Keratinocyte (primary cell): Measurements from ENCODE around the gene KCNJ15. TPM values are rescaled to one million over a fixed set of nuclear protein-coding genes. Genes with fewer than 3 reads are reported as not detected.

Experiments
- DNase-seq: peaks from one replicate; pipeline ENCODE4 v3.0.0-alpha.2; 2011; ENCODE audit warnings: low read depth, missing footprints, low spot score
- FAIRE-seq: peaks from 2 replicates; lab custom pipeline; 2011; peaks lifted over from hg19 to GRCh38; lab: Jason Lieb, UNC
- H2AFZ ChIP-seq: 2 replicates; pipeline ENCODE4 v1.6.0; 2012; ENCODE audit warnings: low read length, control low read depth, inconsistent platforms; ENCODE audit not compliant: control insufficient read depth
- H3K27ac ChIP-seq: 2 replicates; pipeline ENCODE4 v1.5.1; 2011; ENCODE audit warnings: low read length; ENCODE audit not compliant: control insufficient read depth, insufficient read depth
- H3K27me3 ChIP-seq: 3 replicates; pipeline ENCODE4 v1.6.0; 2011; ENCODE audit warnings: low read length; ENCODE audit not compliant: control insufficient read depth, insufficient read depth; ENCODE audit errors: extremely low read depth
- H3K36me3 ChIP-seq, 2 experiments: 2 replicates in 1 of 2; 3 replicates in 1 of 2; pipeline ENCODE4 v1.5.1; 2011; ENCODE audit warnings: low read length in 2 of 2, mild to moderate bottlenecking in 1 of 2; ENCODE audit not compliant: control insufficient read depth in 2 of 2, insufficient read depth in 2 of 2; ENCODE audit errors: extremely low read depth in 1 of 2
- H3K4me1 ChIP-seq: 3 replicates; pipeline ENCODE4 v1.5.1; 2011; ENCODE audit warnings: low read length; ENCODE audit not compliant: control insufficient read depth, insufficient read depth; ENCODE audit errors: extremely low read depth
- H3K4me2 ChIP-seq: 3 replicates; pipeline ENCODE4 v1.6.0; 2011; ENCODE audit warnings: low read depth, low read length; ENCODE audit not compliant: control insufficient read depth, insufficient read depth; ENCODE audit errors: extremely low read depth
- H3K4me3 ChIP-seq, 3 experiments: fragments of 200-600 bp in 1 of 3; sonication (generic) in 1 of 3; 2 replicates in 2 of 3; 3 replicates in 1 of 3; pipeline ENCODE4 v1.5.1; 2011 to 2016; ENCODE audit warnings: low read length in 3 of 3, mild to moderate bottlenecking in 3 of 3, control low read depth in 2 of 3, inconsistent platforms in 1 of 3, low read depth in 1 of 3, mixed read lengths in 1 of 3, mixed run types in 1 of 3, moderate library complexity in 1 of 3; ENCODE audit not compliant: control insufficient read depth in 2 of 3, insufficient read depth in 2 of 3; ENCODE audit errors: extremely low read depth in 1 of 3
- H3K79me2 ChIP-seq: 2 replicates; pipeline ENCODE4 v1.6.0; 2012; ENCODE audit warnings: low read length; ENCODE audit not compliant: control insufficient read depth, insufficient read depth
- H3K9ac ChIP-seq: 3 replicates; pipeline ENCODE4 v1.6.0; 2011; ENCODE audit warnings: low read length; ENCODE audit not compliant: control insufficient read depth, insufficient read depth; ENCODE audit errors: extremely low read depth
- H3K9me1 ChIP-seq: 3 replicates; pipeline ENCODE4 v1.6.0; 2011; ENCODE audit warnings: low read length; ENCODE audit not compliant: control insufficient read depth, insufficient read depth; ENCODE audit errors: extremely low read depth
- H3K9me3 ChIP-seq: 2 replicates; pipeline ENCODE4 v1.5.1; 2012; ENCODE audit warnings: low read depth, low read length; ENCODE audit not compliant: control insufficient read depth
- H4K20me1 ChIP-seq: 3 replicates; pipeline ENCODE4 v1.6.0; 2011; ENCODE audit warnings: low read length; ENCODE audit not compliant: control insufficient read depth, insufficient read depth; ENCODE audit errors: extremely low read depth
- CTCF ChIP-seq, 3 experiments: IDR thresholded peaks in 1 of 3; conservative IDR thresholded peaks in 1 of 3; optimal IDR thresholded peaks in 1 of 3; 2 replicates in 2 of 3; 3 replicates in 1 of 3; pipeline versions ENCODE3 to v1.5.1; 2011; ENCODE audit warnings: low read length in 3 of 3, mild to moderate bottlenecking in 3 of 3, moderate library complexity in 2 of 3, control low read depth in 1 of 3, inconsistent platforms in 1 of 3; ENCODE audit not compliant: insufficient read depth in 2 of 3; ENCODE audit errors: extremely low read depth in 1 of 3
- EZH2 ChIP-seq: IDR thresholded peaks from one replicate; pipeline ENCODE4 v1.6.1; 2012; ENCODE audit warnings: inconsistent platforms, mild to moderate bottlenecking, low read length, moderate library complexity
- dilution Hi-C: fragments of 300-500 bp; cut with MboI; formaldehyde crosslinking; loops from one replicate; pipeline ENCODE4 v1.7.0; 2020; ENCODE audit warnings: low sequenced_read_pairs; ENCODE audit not compliant: extremely low pct_ligation_motif_present
- polyA plus RNA-seq, 5 experiments: library from polyadenylated mRNA; depleted of rRNA in 3 of 5; stranded (reverse) in 3 of 5; stranded (forward) in 1 of 5; unstranded in 1 of 5; fragments of >200 nt; gene quantifications; 1 replicate in 1 of 5; 2 replicates in 3 of 5; 3 replicates in 1 of 5; pipeline versions ENCODE4 v1.2.1 to v1.2.3, GENCODE V29; 2011 to 2012; ENCODE audit warnings: missing spikeins in 2 of 5, low read depth in 1 of 5, low replicate concordance in 1 of 5

Gene KCNJ15
- polyA plus RNA-seq, 1 donor (not counting 4 experiments of a cell fraction or from before 2014, with no cell fraction given) = 76.3 TPM

DNA sequence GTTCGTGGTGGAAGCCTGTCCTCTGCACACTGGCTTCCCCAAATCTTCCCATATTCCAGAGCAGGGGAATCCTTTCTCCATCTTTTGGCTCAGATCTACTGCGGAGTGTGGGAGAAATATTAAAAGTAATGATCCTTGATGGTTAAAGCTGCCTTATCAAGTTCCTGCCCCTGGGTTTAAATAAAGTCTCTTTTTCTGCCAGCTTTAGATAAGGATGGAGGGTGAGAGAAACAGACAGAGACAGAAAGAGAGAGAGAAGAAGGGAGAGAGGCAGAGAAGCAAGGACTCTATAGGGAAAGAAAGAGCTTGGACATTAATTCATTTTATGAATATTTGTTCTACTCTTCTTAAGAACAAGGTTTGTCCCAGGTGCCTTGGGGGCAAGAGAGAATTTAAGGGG, 98.0 kb downstream of the KCNJ15 start:
- DNase-seq (no peak), FAIRE-seq (no peak)
- Histone ChIP-seq H3K27me3 (no peaks in the 10 kb centered on the region), H3K27ac (no peak overlapping the region), H3K4me2 (no peak overlapping the region), H3K4me1 (peaks cover 12% of the 10 kb centered on the region), H3K9ac (no peak overlapping the region), H3K36me3 (no peaks in the 10 kb centered on the region), H4K20me1 (no peaks in the 10 kb centered on the region), H3K9me3 (no peaks in the 10 kb centered on the region), H2AFZ (no peak overlapping the region), H3K79me2 (no peaks in the 10 kb centered on the region), H3K4me3 (no peak overlapping the region), H3K9me1 (no peaks in the 10 kb centered on the region)
- dilution Hi-C loops = no loop called here
- TF ChIP-seq EZH2 = no peak
- TF ChIP-seq CTCF (optimal IDR thresholded peaks at IDR 0.05 in 1 of 3, IDR thresholded peaks at IDR 0.05 in 1 of 3, conservative IDR thresholded peaks at IDR 0.05 in 1 of 3; ENCODE audit: extremely low read depth in 1 of 3, insufficient read depth in 2 of 3, low read length in 3 of 3) = no peak

- H3K79me2 ChIP-seq = no peaks in the 10 kb centered on the region
- dilution Hi-C loops = no loop called here
- no peak overlapping the region for H3K27ac ChIP-seq
- no peaks in the 10 kb centered on the region for H3K9me3 ChIP-seq
- H3K4me2 ChIP-seq = no peak overlapping the region
- no peak for FAIRE-seq
- H2AFZ ChIP-seq = no peak overlapping the region
- no peaks in the 10 kb centered on the region for H3K9me1 ChIP-seq
- peaks cover 12% of the 10 kb centered on the region for H3K4me1 ChIP-seq
- no peaks in the 10 kb centered on the region for H3K27me3 ChIP-seq
- no peaks in the 10 kb centered on the region for H4K20me1 ChIP-seq
- H3K36me3 ChIP-seq = no peaks in the 10 kb centered on the region
- H3K4me3 ChIP-seq = no peak overlapping the region
- DNase-seq = no peak
- no peak overlapping the region for H3K9ac ChIP-seq
- TF ChIP-seq EZH2 = no peak
- no peak for TF ChIP-seq CTCF (optimal IDR thresholded peaks at IDR 0.05 in 1 of 3, IDR thresholded peaks at IDR 0.05 in 1 of 3, conservative IDR thresholded peaks at IDR 0.05 in 1 of 3; ENCODE audit: extremely low read depth in 1 of 3, insufficient read depth in 2 of 3, low read length in 3 of 3)
These were observed 98.6 kb downstream of the KCNJ15 start for GRCh38 chr21:38355353-38355752.
